HG02943 (cell line): ENCODE data around the gene NHSL2.
"Not testable (repeated sequence)": the region's sequence is repeated elsewhere in the genome, so short reads cannot be mapped to it uniquely, and the experiment has no call there.

Experiments
- ATAC-seq: cut with Tn5 transposase; IDR thresholded peaks from one replicate; pipeline ENCODE4 v1.9.1; 2021; ENCODE audit warnings: mild to moderate bottlenecking, low read depth, moderate library complexity; ENCODE audit not compliant: unreplicated experiment

Gene NHSL2

GRCh38 chrX:71922686-71923085, 12.0 kb downstream of the NHSL2 start:
- ATAC-seq, result no peak

GRCh38 chrX:71923516-71923915, 12.9 kb downstream of the NHSL2 start:
- no peak for ATAC-seq

- ATAC-seq, result no peak
These were observed 16.4 kb downstream of the NHSL2 start for GRCh38 chrX:71927040-71927439.

GRCh38 chrX:71928856-71929255, 18.2 kb downstream of the NHSL2 start:
- no peak for ATAC-seq

- ATAC-seq, result no peak
These were observed 19.7 kb downstream of the NHSL2 start for GRCh38 chrX:71930298-71930697.

GRCh38 chrX:71935476-71935875, 24.8 kb downstream of the NHSL2 start:
- no peak for ATAC-seq

GRCh38 chrX:71936632-71937031, 26.0 kb downstream of the NHSL2 start:
- ATAC-seq, result no peak

GRCh38 chrX:71938371-71938770, 27.7 kb downstream of the NHSL2 start:
- ATAC-seq, result no peak

- no peak for ATAC-seq
These were observed 30.5 kb downstream of the NHSL2 start for GRCh38 chrX:71941145-71941544.

- no peak for ATAC-seq
These were observed 31.1 kb downstream of the NHSL2 start for GRCh38 chrX:71941776-71942175.

- no peak for ATAC-seq
These were observed 33.7 kb downstream of the NHSL2 start for GRCh38 chrX:71944369-71944768.

GRCh38 chrX:71945237-71945805, 34.7 kb downstream of the NHSL2 start:
- ATAC-seq, result no peak

- ATAC-seq, result no peak
These were observed 38.7 kb downstream of the NHSL2 start for GRCh38 chrX:71949363-71949762.

- ATAC-seq, result no peak
These were observed 39.3 kb downstream of the NHSL2 start for GRCh38 chrX:71949844-71950445.

GRCh38 chrX:71953391-71953790, 42.7 kb downstream of the NHSL2 start:
- no peak for ATAC-seq

- ATAC-seq, result no peak
These were observed 43.3 kb downstream of the NHSL2 start for GRCh38 chrX:71953946-71954345.

GRCh38 chrX:71954458-71954857, 43.8 kb downstream of the NHSL2 start:
- no peak for ATAC-seq

- ATAC-seq, result no peak
These were observed 45.0 kb downstream of the NHSL2 start for GRCh38 chrX:71955530-71956120.

- no peak for ATAC-seq
These were observed 47.6 kb downstream of the NHSL2 start for GRCh38 chrX:71958281-71958675.

GRCh38 chrX:71964184-71964583, 53.5 kb downstream of the NHSL2 start:
- not testable (repeated sequence) for ATAC-seq

GRCh38 chrX:71974916-71975315, 64.3 kb downstream of the NHSL2 start:
- no peak for ATAC-seq

- no peak for ATAC-seq
These were observed 66.1 kb downstream of the NHSL2 start for GRCh38 chrX:71976753-71977152.
